ENCODE data around the gene ZBTB20. TPM values are rescaled to one million over a fixed set of nuclear protein-coding genes. Genes with fewer than 3 reads are reported as not detected.

Gene ZBTB20
- total RNA-seq, 1 experiment from 2014 or later: 0.10 TPM

DNA sequence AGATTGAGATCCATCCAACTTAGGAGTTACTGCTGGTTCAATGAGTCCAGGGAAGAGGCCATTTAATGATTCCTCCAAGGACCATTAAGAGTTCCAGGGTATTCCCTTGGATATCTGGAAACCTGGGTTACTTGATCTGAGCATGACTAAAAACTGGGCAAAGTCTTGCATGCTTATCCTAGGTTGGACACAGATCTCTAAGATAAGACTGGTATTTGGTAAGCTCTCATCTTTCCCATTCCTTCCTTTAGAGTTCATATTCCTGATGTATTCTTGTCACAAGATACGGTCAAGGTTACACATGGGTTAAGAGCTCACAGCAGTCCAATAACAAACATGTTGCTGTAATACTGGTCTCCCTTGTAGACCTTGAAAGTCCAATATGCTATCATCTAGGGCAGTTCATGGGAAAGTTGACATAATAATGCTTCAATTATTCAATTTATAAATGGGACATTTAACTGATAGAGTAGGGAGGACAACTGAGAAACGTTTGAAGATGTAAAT, 551.5 kb downstream of the ZBTB20 start:
- no peak for DNase-seq (ENCODE audit: low spot score)
- in situ Hi-C loops (cut with HindIII; ENCODE audit: low sequenced_read_pairs): no loop called here

- in situ Hi-C loops (cut with HindIII; ENCODE audit: low sequenced_read_pairs): no loop called here
- no peak for DNase-seq (ENCODE audit: low spot score)
Measured at GRCh38 chr3:114590309-114591047, 556.6 kb downstream of the ZBTB20 start.

GRCh38 chr3:114587986-114588385, 559.1 kb downstream of the ZBTB20 start:
- in situ Hi-C loops (cut with HindIII; ENCODE audit: low sequenced_read_pairs): no loop called here

DNA sequence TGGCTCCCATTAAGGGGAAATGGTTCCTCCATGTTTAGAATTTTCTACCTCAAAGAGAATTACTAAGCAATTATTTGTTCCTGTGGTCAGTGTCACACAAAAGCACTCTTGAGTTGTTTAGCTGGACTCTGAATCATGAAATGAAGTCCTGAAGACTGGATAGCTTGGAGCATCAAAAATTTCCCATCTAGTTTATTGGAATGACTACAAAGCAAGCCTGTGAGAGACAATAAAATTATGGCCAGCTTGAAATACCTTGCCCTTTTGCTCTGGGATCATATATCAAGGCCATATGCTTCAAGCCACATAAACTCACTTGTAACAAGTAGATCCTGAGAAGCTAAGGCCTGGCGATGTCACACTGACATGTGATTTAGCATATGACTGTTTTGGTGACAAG, 561.0 kb downstream of the ZBTB20 start:
- no peak for DNase-seq (ENCODE audit: low spot score)

More at GRCh38 chr3:114587986-114588385, 559.1 kb downstream of the ZBTB20 start:
- DNase-seq (ENCODE audit: low spot score): no peak

DNA sequence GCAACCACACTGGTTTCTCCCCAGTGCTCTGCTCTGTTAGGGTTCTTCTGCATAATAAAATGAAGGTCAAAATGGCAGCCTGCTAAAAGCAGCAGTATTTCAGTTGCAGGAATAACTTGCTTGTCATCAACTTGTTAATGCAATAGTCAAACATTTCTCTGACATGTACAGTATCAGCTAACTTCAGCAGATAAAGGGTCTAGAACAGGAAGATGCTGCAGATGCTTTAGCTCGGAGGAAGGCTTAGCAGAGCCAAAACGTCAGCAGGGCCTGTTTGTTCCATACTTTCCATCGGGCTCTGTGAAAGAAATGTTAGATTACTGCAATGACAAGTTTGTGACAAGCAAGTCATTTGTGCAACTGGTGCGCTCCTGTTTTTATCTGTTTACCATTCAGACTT, 561.4 kb downstream of the ZBTB20 start:
- DNase-seq (ENCODE audit: low spot score): no peak
- in situ Hi-C loops (cut with HindIII; ENCODE audit: low sequenced_read_pairs): no loop called here

More for the DNA sequence above, 561.0 kb downstream of the ZBTB20 start:
- in situ Hi-C loops (cut with HindIII; ENCODE audit: low sequenced_read_pairs): no loop called here

DNA sequence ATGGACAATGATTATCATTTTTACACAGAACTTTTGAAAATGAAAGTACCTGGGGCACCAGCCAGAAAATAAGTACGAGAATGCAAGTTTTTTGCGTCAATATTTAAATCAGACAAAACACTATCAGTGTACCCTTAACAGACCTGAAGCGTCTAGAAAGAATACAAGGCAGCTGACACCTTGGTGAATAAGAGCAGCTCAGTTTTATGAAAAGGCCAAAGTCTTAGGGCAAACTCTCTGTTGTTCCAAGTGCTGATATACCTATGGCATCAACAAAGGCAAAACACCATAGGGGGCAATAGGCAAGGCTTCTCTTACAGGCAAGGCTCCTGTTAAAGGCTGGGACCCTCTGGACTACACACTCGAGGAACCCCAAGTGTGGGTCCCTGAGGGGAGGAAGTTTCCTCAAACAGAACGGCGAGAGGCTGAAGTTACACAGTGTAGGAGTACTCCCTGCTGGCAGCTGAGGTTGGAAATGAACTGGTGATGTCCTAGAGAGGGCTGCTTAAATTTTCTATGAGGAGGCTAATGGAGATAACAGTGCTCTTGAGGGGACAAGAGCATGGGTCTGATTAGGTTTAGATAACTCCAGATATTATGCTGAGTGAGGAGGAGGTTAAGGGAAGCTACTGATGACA, 562.2 kb downstream of the ZBTB20 start:
- in situ Hi-C loops (cut with HindIII; ENCODE audit: low sequenced_read_pairs): no loop called here
- DNase-seq (ENCODE audit: low spot score): no peak

GRCh38 chr3:114582929-114583328, 564.2 kb downstream of the ZBTB20 start:
- in situ Hi-C loops (cut with HindIII; ENCODE audit: low sequenced_read_pairs): no loop called here
- no peak for DNase-seq (ENCODE audit: low spot score)

GRCh38 chr3:114572364-114573062, 574.6 kb downstream of the ZBTB20 start:
- DNase-seq (ENCODE audit: low spot score): no peak
- in situ Hi-C loops (cut with HindIII; ENCODE audit: low sequenced_read_pairs): no loop called here

- in situ Hi-C loops (cut with HindIII; ENCODE audit: low sequenced_read_pairs): no loop called here
- DNase-seq (ENCODE audit: low spot score): no peak
Measured at GRCh38 chr3:114571363-114571762, 575.7 kb downstream of the ZBTB20 start.

DNA sequence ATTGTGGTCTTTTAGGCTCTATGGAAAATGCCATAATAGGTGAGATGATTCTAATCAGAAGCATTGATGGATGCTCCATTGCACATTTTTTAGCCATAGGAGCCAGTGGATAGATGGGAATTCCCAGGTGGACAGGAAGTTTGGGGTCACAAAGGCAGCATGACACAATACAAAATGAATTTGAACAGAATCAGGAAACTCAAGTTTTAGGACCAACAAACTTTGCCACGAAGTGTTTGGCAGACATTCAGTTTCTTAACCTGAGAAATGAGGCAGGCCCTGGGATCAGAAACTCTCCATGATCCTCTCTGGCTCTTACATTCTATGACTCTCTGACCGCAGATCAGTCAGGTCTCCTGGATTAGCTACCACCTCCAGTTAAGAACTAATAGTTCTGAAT, 577.9 kb downstream of the ZBTB20 start:
- no peak for DNase-seq (ENCODE audit: low spot score)
- in situ Hi-C loops (cut with HindIII; ENCODE audit: low sequenced_read_pairs): no loop called here

GRCh38 chr3:114567771-114568170, 579.3 kb downstream of the ZBTB20 start:
- DNase-seq (ENCODE audit: low spot score): no peak
- in situ Hi-C loops (cut with HindIII; ENCODE audit: low sequenced_read_pairs): no loop called here

- DNase-seq (ENCODE audit: low spot score): peak; percentile 19
- in situ Hi-C loops (cut with HindIII; ENCODE audit: low sequenced_read_pairs): no loop called here
Measured at GRCh38 chr3:114566767-114567166, 580.3 kb downstream of the ZBTB20 start.

DNA sequence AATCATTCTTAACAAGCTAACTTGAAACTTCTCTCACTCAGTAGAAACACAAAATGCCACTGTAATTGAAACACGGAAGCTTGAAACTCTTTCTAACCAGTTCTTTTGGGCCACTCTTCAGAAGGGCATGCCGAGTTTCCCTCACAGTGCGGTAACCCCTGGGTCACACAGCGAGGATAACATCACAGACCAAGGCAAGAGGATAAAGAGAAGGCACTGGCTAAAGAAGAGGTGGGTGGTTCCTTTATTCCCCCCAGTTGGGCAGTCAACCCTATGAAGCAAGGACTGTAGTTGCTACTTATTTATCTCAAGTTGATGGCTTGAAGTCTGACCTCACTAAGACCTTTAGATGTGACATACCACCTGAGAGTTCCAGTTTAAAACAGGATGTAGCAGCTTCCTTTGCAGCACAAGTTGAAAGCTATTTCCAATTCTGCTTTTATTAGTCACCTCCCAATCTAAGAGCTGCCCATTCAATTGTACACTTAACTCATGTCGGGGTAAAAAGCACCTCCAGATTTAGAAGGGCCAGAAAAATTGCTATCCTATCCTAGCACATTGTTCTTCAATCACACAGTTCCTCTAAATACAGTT, 580.8 kb downstream of the ZBTB20 start:
- peak; percentile 17 for DNase-seq (ENCODE audit: low spot score)
- in situ Hi-C loops (cut with HindIII; ENCODE audit: low sequenced_read_pairs): no loop called here

DNA sequence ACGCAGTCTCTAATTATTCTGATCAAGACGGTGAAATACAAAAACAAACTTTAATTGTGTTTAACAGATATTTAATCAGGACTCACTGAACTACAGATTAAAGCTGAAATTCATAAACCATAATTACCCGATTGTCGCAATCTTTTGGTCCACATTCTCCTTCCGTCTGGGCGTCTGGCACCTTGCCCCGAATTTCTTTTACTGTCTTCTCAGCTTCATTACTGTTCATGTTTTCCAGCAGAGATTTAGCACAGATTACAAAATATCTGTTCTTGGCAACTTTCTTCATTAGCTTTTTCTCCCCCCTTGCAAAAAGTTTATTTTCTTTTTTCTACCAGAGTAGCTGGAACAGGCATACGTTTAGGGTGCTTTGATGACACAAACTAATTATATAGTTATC, 581.9 kb downstream of the ZBTB20 start:
- in situ Hi-C loops (cut with HindIII; ENCODE audit: low sequenced_read_pairs): no loop called here
- DNase-seq (ENCODE audit: low spot score): peak; percentile 67

GRCh38 chr3:114563720-114564119, 583.4 kb downstream of the ZBTB20 start:
- DNase-seq (ENCODE audit: low spot score): no peak
- in situ Hi-C loops (cut with HindIII; ENCODE audit: low sequenced_read_pairs): no loop called here

- in situ Hi-C loops (cut with HindIII; ENCODE audit: low sequenced_read_pairs): no loop called here
- DNase-seq (ENCODE audit: low spot score): no peak
Measured at GRCh38 chr3:114562557-114562956, 584.5 kb downstream of the ZBTB20 start.

- in situ Hi-C loops (cut with HindIII; ENCODE audit: low sequenced_read_pairs): no loop called here
Measured at GRCh38 chr3:114558271-114558670, 588.8 kb downstream of the ZBTB20 start.

GRCh38 chr3:114557791-114558190, 589.3 kb downstream of the ZBTB20 start:
- no peak for DNase-seq (ENCODE audit: low spot score)
- in situ Hi-C loops (cut with HindIII; ENCODE audit: low sequenced_read_pairs): no loop called here

More at GRCh38 chr3:114558271-114558670, 588.8 kb downstream of the ZBTB20 start:
- DNase-seq (ENCODE audit: low spot score): no peak

GRCh38 chr3:114556657-114557213, 590.4 kb downstream of the ZBTB20 start:
- in situ Hi-C loops (cut with HindIII; ENCODE audit: low sequenced_read_pairs): no loop called here

More at GRCh38 chr3:114556657-114557213, 590.4 kb downstream of the ZBTB20 start:
- no peak for DNase-seq (ENCODE audit: low spot score)

Measured in G401 (cell line).